ENCODE data around the gene SH2B3. TPM values are rescaled to one million over a fixed set of nuclear protein-coding genes. Genes with fewer than 3 reads are reported as not detected.
A peak's percentile ranks its signal among the peaks of the same experiment; 100 is the strongest.
"Not testable (repeated sequence)": the region's sequence is repeated elsewhere in the genome, so short reads cannot be mapped to it uniquely, and the experiment has no call there.

Gene SH2B3
- total RNA-seq, 1 donor from 2014 or later, result 124 TPM

DNA sequence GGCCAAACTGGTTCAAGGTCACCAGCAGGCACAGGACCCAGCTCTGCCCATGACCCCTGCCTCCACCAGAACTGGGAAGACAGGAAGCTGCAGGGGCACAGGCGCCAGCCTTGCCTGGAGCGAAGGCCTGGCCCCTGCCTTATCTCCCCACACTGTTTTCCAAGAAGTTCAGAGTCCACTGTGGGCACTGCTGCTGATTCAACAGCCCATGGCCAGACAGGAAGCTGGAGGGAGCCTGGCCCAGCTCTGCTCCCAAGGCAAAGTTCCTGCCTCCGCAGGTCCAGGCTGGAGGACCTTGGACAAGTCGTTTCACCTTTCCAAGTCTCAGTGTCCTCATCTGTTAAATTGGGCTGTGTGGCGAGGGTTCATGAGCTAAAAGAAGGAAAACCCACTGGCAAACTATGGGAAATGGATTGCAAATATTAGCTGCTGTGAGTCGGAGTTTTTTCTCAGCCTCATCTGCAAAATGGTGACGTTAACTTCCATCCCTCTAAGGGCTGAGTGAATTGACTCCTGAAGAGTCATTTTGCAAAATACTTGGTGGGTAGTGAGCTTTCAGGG, 38.0 kb upstream of the SH2B3 start:
- intact Hi-C loops (cut with DNase I), result loop anchor here (2.0 kb wide), 1 partner anchor 37 kb away; the partner anchor contains the start of gene SH2B3
- Histone ChIP-seq H3K27me3 (no peaks in the 10 kb centered on the region), H3K4me1 (peaks cover 0 to 9% of the 10 kb centered on the region in 2 donors), H3K4me3 (peak overlapping the region; percentile 79 to 91), H3K27ac (peak overlapping the region; percentile 67 to 69), H3K36me3 (peaks cover 6 to 14% of the 10 kb centered on the region in 2 donors), H3K9me3 (no peaks in the 10 kb centered on the region)
- TF ChIP-seq, protein P1, sequence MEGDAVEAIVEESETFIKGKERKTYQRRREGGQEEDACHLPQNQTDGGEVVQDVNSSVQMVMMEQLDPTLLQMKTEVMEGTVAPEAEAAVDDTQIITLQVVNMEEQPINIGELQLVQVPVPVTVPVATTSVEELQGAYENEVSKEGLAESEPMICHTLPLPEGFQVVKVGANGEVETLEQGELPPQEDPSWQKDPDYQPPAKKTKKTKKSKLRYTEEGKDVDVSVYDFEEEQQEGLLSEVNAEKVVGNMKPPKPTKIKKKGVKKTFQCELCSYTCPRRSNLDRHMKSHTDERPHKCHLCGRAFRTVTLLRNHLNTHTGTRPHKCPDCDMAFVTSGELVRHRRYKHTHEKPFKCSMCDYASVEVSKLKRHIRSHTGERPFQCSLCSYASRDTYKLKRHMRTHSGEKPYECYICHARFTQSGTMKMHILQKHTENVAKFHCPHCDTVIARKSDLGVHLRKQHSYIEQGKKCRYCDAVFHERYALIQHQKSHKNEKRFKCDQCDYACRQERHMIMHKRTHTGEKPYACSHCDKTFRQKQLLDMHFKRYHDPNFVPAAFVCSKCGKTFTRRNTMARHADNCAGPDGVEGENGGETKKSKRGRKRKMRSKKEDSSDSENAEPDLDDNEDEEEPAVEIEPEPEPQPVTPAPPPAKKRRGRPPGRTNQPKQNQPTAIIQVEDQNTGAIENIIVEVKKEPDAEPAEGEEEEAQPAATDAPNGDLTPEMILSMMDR (IDR thresholded peaks at IDR 0.05), result no peak
- DNase-seq (ENCODE audit: low spot score in 2 of 2), result no peak

DNA sequence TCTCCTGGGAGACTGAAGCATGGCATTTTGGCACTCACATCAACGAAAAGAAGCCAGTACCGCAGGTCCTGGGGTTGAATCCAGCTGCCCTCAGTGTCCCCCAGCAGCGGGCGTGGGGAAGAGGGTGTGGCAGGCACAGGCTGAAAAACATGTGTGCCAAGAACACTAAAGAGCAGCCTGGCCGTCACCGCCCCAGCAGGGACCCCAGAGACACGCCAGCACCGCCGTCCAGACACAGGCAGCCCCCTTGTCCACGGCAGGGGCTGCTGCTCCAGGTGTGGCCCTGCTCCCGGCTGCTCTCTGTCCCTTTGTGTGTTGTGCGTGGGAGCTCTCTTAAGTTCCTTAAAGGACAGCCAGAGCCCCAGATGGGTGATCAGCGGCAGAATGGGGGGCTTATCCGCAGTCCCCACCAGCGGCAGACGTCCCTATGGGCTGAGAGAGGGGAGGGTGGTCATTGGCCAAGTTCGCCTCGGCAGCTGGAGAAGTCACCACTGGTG, 37.4 kb upstream of the SH2B3 start:
- intact Hi-C loops (cut with DNase I), result loop anchor here (2.0 kb wide), 1 partner anchor 36 kb away; the partner anchor contains the start of gene SH2B3
- Histone ChIP-seq H3K27ac (peak overlapping the region; percentile 67 to 69), H3K4me3 (peak overlapping the region; percentile 79 to 91), H3K4me1 (peaks cover 0 to 9% of the 10 kb centered on the region in 2 donors), H3K9me3 (no peaks in the 10 kb centered on the region), H3K27me3 (no peaks in the 10 kb centered on the region), H3K36me3 (peaks cover under 1 to 8% of the 10 kb centered on the region in 2 donors)
- no peak for DNase-seq (ENCODE audit: low spot score in 2 of 2)
- TF ChIP-seq, protein P1 (IDR thresholded peaks at IDR 0.05), result no peak

DNA sequence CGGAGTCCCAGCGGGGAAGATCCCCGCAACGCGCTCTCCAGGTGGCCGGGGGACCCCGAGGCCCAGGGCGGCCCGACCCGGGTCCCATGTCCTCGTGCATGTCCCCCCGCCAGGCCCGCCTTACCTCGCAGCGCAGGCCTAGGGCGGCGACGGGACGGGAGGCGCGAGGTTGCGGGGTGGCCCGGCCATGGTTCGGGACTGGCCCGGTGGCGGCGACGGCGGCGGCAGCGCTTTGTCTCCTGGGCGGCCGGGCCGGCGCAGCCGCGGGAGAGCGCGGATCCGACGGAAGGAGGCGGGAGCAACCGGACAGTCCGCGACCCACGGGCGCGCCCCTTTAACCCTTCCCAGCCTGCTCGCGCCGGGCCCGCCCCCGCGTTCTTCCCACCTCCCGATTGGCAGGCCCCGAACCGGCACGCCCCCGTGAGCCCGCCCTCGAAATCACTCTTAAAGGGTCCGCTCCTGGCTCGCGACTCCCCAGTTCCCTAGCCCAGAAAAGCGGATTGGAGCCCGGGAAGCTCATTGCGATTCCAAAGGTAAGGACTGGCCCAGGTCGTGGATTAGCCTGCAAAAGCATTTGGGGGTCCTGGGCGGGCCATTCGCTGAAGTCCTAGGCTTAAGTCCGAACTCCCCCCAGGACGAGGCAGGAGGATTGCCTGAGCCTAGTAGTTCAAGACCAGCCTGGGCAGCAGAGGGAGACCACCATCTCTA, 36.8 kb upstream of the SH2B3 start, which contains the start of gene PHETA1:
Gene PHETA1 (minus strand): TSS at position 308 of the 708 bp plus-strand sequence. CDS start 5,668 bp downstream, outside the sequence.
- TF ChIP-seq, protein P1 (IDR thresholded peaks at IDR 0.05), result no peak
- Histone ChIP-seq H3K4me3 (peak within 1 kb of the TSS; percentile 79 to 91), H3K27me3 (no peaks in the 10 kb centered on the region), H3K27ac (peak within 1 kb of the TSS; percentile 67 to 69), H3K4me1 (peaks cover 0 to 9% of the 10 kb centered on the region in 2 donors), H3K36me3 (peaks cover 0 to 4% of the 10 kb centered on the region in 2 donors), H3K9me3 (no peaks in the 10 kb centered on the region)
- peak; percentile 56 to 96 for DNase-seq (ENCODE audit: low spot score in 2 of 2)
- intact Hi-C loops (cut with DNase I), result loop anchor here (1.0 to 2.0 kb wide), 2 partner anchors 36 to 231 kb away; partner anchors contain the start of gene SH2B3

DNA sequence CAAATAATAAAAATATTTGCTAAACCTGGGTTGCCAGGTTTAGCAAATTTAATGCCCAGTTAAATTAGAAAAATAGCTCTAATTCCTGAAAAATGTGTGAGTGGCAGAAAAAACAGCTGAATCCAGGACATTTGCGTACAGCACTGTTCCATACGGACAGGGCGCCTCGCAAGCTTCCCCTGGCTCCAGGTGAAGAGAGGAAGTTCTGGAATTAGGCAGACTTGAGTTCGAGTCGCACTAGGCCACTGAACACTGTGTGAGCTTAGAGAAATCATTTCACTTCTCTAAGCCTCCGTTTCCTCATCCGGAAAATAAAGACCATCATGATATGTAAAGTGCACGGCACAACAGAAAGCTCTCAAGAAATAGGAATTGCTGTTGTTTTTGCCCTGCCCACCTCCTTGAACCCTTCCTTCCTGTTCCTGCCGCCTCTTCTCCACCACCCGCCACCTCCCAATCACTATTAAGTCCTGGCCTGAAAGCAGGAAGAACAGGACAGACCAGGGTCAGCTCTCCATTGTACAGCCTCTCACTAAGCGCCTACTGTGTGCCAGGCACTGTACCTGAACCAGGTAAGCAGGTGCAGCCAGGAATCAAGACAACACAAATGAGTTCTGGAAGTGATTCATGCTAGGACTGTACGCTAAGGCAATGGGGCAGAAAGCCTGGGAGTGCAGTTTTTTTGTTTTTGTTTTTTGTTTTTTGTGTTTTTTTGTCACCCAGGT, 36.1 kb upstream of the SH2B3 start:
- Histone ChIP-seq H3K9me3 (no peaks in the 10 kb centered on the region), H3K36me3 (peaks cover 0 to 4% of the 10 kb centered on the region in 2 donors), H3K4me1 (peaks cover 0 to 9% of the 10 kb centered on the region in 2 donors), H3K4me3 (peak overlapping the region; percentile 79 to 91), H3K27me3 (no peaks in the 10 kb centered on the region), H3K27ac (peak overlapping the region in 1 of 2 donors; percentile 4)
- DNase-seq (ENCODE audit: low spot score in 2 of 2), result no peak
- TF ChIP-seq, protein P1 (IDR thresholded peaks at IDR 0.05), result no peak
- intact Hi-C loops (cut with DNase I), result loop anchor here (1.0 to 2.0 kb wide), 2 partner anchors 35 to 231 kb away; partner anchors contain the start of gene SH2B3

DNA sequence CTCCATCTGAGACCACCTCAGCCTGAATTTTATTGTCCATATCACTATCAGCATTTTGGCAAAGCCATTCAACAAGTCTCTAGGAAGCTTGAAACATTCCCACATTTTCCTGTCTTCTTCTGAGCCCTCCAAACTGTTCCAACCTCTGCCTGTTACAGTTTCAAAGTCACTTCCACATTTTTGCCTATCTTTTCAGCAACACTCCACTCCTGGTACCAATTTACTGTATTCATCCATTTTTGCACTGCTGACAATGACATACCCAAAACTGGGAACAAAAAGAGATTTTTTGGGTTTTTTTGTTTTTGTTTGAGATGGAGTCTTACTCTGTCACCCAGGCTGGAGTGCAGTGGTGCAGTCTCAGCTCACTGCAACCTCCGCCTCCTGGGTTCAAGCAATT, 32.5 kb upstream of the SH2B3 start:
- intact Hi-C loops (cut with DNase I); H3K9me3 ChIP-seq; H3K27me3 ChIP-seq; H3K27ac ChIP-seq; H3K36me3 ChIP-seq; H3K4me1 ChIP-seq; H3K4me3 ChIP-seq; DNase-seq (ENCODE audit: low spot score in 2 of 2): not testable (repeated sequence)

Measured in ascending aorta (tissue), 2 donors.